GM19452 (cell line): ENCODE results near the gene PRRT1.
A peak's percentile ranks its signal among the peaks of the same experiment; 100 is the strongest.
"Not testable (repeated sequence)": the region's sequence is repeated elsewhere in the genome, so short reads cannot be mapped to it uniquely, and the experiment has no call there.

Experiments used
- ATAC-seq: cut with Tn5 transposase; IDR thresholded peaks from one replicate; pipeline ENCODE4 v1.9.1; 2021; ENCODE audit not compliant: unreplicated experiment

Gene PRRT1

DNA sequence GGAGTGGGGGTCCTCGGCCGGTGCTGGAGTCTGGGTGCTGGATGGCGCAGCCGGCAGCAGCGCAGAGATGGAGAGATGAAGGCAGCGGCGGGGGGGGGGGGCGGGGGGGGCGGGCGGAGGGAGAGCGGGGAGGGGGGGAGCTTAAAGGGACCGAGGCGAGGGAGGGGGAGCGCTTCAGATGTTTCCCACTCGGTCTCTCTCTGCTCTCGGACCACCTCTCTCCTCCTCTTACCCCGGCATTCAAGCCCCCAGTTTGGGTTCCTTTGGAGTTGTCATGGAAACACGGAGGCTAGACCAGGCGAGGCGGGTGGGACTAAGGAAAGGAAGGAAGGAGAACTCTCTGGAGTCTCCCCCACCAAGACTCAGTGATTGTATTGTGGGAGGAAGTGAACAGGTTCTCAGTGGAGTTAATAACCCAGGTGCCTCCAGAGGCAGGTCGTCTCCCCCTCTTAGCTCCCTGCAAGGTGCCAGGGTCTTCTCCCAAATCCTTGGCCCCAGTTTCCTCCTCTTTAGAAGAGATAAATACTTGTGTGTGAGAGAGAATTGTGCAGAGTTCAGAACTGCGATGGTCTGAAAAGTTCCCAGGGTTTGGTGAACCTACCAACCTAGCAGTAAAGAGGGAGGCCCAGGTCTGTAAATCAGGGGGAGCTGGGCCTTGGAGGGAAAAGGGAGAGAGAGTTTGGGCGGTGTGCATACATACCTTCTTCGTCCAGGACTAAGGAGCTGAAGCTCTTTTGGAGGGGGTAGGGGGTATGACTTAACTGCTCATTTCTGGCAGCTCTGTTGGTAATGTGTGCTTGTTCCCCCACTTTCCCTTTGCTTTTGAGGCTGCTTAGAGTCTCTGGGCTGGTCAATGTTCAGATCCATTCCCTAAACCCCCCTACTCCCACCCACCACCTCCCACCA is at the start of gene PRRT1:
Gene PRRT1 (minus strand): TSS at position 77 of the 906 bp plus-strand sequence. CDS start 112 bp downstream, outside the sequence.
- no peak for ATAC-seq

DNA sequence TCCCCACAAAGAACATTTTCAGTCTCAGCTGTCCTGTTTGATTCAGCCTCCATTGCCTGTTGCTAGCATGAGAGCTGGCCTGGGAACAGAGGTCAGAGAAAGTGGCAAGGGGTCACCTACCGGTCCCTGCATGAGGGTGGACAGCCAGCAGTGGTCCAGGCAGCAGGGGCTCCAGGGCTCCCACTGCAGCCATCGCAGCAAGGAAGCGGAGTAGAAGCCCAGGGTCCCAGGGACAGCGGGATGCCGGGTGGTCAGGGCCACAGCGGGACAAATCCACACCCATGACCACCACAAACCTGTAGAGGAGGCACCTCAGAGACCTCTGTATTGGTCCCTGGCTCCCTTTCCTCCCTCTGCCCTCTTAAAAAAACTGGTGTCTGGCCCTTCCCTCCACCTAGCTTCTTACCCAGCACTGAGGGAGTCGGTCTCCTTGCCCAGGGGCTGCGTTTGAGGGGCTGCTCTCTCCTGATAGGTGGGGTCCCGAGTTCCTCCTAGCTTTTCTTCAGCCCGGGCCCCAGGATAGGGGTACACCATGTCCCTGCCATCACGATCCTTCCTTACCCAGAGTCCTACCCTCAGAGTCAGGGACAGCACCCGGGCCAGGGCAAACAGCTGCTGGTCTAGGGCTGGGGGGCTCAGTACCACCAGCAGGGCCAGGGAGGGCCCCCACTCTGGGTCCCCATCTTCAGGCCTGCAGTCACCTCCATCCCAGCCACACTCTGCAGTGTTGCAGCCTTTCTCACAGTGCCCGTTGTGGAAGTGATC is 49.2 kb upstream of the PRRT1 start:
- ATAC-seq = no peak

DNA sequence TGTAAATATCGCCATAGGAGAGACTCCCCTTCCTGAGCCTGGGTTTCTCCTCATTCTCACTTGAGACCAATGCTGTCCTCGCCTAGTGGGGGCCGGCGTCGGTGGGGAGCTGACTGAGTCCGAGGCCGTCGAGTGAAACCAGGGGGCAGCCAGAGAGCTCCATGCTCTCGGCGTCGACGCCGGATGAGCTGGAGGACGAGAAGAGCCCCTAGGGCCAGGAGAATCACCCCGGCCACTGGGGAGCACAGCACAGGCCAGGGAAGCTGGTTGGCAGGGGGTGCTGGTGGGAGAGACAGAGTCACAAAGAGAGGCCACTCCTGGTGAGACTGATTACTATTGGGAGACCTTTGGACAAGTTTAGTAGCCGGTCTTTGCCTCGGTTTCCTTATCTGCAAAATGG is 47.1 kb upstream of the PRRT1 start:
- ATAC-seq = no peak

DNA sequence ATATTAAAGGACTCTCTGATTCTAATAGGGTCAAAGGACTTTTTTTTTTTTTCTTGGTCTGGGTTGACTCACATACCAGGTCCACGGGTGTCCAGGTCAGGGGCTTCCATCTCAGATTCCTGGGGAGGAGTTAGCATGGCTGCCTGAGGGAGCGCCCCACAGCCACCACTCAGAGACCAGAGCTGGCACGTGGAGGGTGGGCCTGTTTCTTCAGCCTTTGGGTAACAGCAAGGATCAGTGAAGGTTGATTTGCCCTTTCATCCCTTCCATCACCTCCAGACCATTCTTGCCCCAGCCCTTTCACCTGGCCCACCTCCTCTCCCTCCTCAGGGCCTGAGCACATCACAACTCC is 46.6 kb upstream of the PRRT1 start:
- no peak for ATAC-seq

DNA sequence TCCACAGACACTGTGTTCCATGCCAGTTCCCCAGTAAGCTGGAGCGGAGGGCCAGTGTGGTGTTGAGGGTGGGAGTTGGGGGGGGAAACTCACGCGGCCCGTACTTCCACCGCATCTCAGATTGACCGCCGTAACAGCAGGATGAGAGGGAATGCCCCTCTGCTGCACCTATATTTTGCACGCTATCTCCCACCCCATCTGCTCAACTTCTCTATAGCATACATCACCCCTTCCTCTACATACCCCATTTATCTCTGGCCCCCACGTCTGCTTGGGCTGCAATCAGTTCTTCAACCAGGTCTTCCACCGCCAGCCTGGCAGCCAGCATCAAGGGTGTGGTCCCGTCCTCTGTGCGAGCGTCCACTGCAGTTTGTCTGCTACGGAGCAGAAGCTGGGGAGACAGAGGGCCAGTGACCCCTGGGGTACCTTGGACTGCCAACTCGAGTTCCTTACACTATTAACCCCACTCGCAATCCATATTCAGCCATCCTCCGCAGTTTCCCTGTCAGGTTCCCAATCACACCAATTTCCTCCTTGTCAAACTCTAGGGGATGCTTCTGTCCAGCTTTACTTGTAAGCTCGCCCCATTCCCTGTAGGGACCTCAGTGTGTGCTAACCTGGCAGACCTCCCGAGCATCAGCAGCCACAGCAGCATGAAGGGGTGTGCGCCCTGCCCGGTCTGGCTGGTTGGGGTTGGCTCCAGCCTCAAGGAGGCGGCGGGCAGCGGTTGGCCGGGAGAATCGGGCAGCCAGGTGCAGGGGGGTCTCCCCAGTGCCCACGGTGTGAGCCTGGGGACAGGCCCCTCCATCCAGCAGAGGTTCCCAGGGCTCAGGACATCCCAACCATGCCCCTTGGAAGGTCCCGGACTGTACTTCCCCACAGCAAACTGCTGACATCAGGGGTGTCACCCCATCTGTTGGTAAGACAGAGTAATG is 45.2 kb upstream of the PRRT1 start:
- ATAC-seq = no peak

DNA sequence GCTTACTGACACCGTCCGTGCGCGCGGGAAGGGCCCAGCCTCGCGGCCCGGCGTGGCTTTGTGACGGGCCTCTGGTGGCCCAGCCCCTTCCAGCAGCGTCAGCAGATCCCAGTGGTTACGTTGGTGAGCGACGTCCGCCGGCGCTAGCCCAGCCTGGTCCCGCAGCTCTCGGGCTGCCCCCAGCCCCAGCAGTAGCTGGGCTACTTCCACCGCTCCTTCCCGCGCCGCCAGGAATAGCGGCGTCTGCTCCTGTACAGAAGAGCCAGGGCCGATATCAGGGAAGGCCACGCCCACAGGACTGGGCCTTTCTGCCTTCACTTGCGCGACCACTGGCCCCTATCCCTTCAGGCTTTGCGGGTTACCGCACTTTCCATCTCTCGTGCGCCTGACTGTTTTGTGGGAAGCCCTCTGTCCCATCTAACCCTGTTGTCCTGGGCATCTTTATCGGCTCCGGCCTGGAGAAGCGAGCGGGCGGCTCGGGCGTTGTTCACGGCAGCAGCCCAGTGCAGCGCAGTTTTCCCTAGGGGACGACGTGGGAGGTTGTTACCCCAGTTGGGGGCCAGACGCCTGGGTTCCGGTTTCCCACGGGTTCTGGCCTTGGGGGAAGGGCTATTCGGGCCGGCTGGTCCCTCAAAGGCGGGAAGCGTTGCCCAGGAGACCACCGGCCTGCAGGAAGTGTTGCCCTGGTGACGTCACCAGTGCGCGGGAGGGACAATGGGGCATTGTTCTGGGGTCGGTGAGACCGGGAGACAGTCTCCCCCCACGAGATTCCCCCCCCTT is 44.4 kb upstream of the PRRT1 start:
- ATAC-seq = peak; percentile 77

DNA sequence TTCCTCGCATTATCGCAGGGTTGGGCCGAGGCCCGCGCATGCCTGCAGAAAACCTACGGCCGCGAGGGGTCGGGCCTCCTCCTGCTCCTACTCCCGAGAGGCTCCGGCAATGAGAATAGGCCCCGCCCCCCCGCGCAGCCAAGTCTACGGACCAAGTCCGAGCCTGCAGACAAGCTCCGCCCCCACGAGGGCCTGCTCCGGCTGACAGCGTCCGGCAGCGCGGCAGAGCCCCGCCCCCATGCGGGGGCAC is 43.8 kb upstream of the PRRT1 start:
- peak; percentile 75 for ATAC-seq

DNA sequence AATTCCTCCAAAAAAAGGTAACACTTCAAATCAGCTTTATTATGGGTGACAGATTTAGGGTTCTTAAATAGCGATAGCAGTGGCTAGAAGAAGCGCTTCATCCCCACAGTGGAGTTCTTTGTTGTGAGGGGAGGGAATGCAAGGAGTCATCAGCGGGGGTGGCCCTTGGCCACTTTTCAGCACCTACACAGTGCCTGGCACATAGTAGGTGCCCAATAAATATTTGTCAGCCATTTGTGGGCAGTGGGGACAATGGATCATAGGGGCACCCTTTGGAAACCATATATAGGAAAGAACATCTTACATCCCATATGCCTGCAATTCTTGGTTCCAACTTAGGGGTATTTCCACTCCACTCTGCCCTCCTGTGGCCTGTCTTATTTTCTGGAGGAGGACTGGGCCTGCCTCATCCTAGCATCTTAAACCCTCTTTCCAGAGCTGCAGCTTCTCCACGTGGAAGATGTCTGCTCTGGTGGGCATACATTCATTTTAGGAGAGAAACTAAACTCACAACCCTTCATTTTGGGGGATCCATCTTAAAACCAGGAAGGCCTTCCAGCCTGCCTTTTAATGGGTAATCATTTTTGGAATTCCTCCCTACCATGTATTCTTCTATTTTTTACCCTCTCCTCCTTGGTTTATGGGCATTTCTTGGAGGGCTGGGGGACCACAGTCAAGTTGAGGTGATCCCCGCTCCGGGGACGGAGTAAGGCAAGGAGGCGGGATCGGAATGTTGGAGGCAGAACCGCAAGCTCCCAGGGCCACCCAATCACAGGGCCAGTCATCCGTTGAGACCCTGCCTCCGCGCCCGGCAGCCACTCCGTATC is 43.3 kb upstream of the PRRT1 start:
- no peak for ATAC-seq

DNA sequence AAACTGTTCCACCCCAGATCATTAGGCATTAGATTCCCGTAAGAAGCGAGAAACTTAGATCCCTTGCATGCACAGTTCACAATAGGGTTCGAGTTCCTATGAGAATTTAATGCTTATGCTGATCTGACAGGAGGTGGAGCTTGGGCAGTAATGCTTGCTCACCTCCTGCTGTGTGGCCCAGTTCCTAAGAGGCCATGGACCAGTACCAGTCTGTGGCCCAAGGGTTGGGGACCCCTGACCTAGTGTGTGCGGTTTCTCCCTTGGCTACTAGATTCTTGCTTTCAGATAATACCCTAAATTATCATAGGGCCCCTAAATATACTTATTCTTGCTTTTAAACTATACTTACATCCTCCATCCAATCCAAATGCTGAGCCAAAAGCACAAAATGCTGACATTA is 42.6 kb upstream of the PRRT1 start:
- no peak for ATAC-seq

DNA sequence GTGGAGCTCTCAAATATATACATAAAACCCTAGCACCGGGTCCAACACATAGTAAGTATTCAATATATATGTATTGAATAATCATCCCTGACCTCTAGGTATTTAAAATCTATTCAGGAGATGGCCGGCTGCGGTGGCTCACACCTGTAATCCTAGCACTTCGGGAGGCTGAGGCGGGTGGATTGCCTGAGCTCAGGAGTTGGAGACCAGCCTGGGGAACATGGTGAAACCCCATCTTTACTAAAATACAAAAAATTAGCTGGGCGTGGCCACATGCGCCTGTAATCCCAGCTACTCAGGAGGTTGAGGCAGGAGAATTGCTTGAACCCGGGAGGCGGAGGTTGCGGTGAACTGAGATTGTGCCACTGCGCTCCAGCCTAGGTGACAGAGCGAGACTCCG is 41.4 kb upstream of the PRRT1 start:
- not testable (repeated sequence) for ATAC-seq

DNA sequence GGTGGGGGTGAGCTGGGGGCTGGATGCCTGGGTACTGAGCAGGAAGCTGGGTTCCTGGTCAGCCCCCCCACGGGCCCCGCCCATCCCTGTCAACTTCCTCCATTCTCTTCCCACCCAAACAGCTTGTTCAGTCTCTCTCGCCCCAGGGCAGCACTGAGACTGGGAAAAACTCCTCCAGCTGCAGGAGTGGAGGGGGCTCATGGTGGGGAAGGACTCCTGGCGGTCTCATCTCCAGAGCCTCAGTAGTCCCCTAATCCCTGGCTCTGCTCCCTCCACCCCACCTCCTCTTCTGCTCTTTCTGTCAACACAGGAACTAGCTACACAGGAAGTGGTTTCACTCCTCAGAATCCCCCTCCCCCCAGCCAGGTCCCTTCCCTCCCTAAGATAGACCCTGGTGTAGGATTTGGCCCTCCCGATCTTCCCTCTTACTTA is 40.9 kb upstream of the PRRT1 start, which contains the start of gene GPSM3:
Gene GPSM3 (minus strand): TSS at position 36 of the 432 bp plus-strand sequence. CDS start 130 bp downstream, outside the sequence.
- no peak for ATAC-seq

DNA sequence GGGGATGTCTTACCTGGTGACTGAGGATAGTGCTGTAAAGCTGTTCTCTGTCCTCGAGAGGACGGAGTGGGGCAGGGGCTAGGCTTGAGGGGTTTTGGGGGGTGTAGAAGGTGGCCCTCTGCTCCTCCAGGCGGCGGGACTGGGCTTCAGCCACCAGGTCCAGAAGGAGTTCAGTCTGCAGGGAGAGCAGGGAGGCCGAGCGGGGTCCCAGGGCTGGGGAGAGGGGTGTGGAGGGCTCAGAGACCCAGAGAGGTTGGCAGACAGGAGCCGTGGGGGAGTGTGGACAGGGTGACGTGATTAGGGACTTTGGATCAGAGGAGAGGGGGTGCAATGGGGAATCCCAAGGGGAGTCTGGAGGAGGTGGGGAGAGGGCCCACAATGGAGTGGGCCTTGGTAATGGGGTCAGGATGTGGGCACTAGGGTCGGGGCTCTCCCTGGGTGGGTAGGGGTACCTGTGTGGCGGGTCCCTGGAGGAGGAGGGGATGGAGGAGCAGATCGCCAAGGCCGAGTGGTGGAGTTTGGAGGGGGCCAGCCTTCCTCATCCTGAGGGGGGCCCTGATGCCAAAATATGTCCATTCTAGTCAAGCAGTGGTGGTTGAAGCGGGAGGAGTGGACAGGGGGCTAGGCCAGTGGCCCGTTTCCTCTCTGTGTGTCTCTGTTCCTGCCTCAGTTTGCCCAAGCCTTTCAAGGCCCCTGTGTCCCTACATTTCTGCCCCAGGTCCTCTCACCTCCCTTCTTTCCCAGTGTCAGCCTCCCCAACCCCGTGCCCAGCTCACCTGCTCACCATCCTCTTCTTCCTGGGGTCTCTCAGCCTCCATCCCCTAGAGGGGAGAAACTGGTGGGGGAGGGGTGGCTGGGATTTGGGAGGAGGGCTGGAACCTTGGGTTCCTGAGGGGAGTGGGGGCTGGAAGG is 40.2 kb upstream of the PRRT1 start:
- ATAC-seq = no peak

DNA sequence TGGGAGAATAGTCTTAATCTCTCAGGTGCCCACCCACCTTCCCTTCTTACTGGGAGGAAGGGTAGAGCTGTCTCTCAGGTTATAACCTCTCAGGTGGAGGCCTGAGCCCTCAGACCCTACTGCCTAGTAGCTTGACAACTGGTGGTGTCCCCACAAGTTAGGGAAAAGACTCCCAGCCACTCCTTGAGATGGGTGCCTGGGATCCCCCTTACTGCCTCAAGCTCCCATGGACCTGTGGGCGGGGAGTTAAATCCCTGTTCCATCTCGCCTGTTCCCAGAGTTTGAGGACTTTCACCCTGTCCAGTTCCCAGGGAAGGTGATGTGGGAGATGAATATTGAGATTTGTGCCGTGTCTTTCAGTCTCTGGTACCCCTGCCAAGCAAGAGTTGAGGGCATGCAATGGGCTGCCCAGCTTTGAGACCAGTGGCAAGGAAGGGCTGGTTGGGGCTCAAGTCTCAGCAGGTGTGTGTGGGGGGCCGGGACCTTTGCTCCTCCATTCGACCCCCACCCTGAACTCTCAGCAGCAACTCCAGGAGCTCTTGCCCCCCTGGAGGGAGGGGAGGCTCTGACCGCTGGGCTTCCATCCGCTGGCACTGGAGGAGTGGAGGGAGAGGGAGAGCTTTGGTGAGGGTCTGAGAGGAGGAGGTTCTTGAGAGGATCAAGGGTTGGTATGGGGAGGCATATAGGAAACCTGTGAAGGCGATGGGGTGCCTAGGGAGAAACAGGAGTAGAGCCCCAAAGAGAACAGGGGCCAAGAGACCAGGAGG is 39.4 kb upstream of the PRRT1 start:
- ATAC-seq = no peak

DNA sequence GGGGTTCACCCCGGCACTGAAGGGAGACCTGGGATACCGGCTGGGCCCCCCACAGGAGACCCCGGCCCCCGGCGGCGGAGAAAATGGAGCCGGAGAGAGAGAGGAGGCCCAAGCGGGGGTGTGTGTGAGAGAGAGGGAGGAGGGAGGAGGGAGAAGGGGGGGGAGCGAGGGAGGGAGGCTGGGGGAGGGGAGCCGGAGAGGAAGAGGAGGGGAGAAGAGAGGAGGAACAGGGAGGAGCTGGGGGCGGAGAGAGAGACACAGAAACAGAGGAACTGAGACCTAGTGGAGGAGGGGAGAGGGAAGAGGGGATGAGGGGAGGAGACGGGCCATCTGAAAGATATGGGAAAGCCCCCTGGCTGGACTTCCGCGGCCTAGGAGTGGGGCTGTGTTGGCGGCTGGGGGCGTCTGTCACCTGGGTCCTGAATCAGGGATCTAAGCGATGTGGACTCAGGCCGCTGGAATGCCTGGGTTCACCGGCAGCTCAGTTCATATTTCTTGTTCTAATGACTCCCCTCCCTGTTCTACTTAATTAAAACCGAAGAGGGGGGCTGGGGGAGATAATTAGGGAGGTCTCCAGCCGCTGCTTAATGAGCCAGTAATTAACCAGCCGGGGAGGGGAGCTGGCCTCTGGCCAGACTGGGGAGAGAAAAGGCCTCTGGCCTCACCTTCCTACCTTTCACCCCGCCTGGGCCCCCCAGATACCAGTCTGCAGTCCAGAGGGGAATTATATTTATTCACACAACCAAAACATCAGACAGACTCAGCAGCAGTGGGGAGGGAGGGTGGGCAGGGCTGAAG is 38.5 kb upstream of the PRRT1 start, which contains the start of gene PBX2:
Gene PBX2 (minus strand): TSS at position 149 of the 798 bp plus-strand sequence. CDS start 287 bp downstream, outside the sequence.
- ATAC-seq = peak; percentile 47

DNA sequence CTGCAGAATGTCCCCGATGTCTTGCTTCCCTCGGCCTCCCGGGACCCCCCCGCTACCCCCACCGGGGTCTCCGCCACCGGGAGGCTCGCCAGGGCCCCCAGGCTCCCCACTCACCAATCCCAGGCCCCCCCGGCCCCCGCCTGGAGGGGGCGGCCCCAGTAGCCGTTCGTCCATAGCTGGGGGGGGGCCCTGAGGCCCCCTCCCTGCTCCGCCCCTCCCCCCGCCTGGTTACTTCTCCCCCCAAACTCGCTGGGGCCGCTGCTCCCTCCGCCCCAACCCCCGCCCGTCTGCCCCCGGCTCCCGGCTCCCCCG is 38.0 kb upstream of the PRRT1 start:
- no peak for ATAC-seq

DNA sequence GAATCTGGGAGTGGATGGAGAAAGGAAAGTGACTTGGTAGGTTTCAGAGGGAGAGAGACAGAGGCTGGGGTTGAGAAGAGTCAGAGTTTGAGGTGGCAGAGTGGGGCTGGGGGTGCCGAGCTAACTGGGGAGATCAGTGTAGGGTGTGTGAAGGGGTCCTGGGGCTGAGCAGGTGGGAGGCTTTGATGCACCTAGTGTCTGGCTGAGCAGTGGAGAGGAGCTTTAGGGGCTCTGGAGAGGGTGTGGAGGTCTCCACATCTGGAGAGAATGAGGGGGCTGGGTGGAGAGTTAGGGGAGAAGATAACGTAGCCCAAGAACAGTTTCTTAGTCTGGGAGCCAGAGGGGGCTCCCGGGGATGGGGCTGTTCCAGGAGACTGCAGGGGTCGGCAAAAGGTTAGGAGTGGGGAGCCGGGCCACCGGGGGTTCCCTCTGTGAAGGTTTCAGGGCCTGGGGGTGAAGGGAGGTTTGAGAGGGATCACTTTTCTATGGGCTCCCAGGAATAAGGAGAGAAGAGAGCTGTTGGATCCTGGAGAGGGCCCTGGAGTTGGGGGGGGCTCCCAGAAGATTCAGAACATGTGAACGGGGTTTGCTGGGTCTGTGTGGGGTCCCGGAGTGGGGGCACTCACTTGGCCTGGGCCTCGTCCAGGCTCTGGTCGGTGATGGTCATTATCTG is 37.5 kb upstream of the PRRT1 start:
- no peak for ATAC-seq
